Neural progenitor cell (in vitro differentiated cells): ENCODE data around the gene ADAMTS14. TPM values are rescaled to one million over a fixed set of nuclear protein-coding genes. Genes with fewer than 3 reads are reported as not detected.

ENCODE experiments used
- DNase-seq: peaks from one replicate; pipeline ENCODE4 v3.0.0-alpha.2; 2016; ENCODE audit warnings: low spot score
- H2AFZ ChIP-seq: fragments of 200-600 bp; sonication (generic); replicated peaks from 2 replicates; pipeline ENCODE4 v1.6.1; 2016; ENCODE audit warnings: antibody characterized with exemption
- H3F3A ChIP-seq: fragments of 200-600 bp; sonication (generic); 2 replicates; pipeline ENCODE4 v1.6.1; 2016; ENCODE audit warnings: antibody characterized with exemption, low read depth
- H3K27ac ChIP-seq: fragments of 200-600 bp; sonication (generic); 2 replicates; pipeline ENCODE4 v1.5.1; 2016; ENCODE audit warnings: mild to moderate bottlenecking
- H3K27me3 ChIP-seq: fragments of 200-600 bp; sonication (generic); 2 replicates; pipeline ENCODE4 v1.6.1; 2016; ENCODE audit warnings: mild to moderate bottlenecking, moderate library complexity
- H3K36me3 ChIP-seq: fragments of 200-600 bp; sonication (generic); 2 replicates; pipeline ENCODE4 v1.5.1; 2016
- H3K4me1 ChIP-seq: fragments of 200-600 bp; sonication (generic); 2 replicates; pipeline ENCODE4 v1.6.1; 2016; ENCODE audit warnings: mixed run types
- H3K4me2 ChIP-seq: fragments of 200-600 bp; sonication (generic); 2 replicates; pipeline ENCODE4 v1.6.1; 2016
- H3K4me3 ChIP-seq: fragments of 200-600 bp; sonication (generic); 2 replicates; pipeline ENCODE4 v1.5.1; 2016
- H3K79me2 ChIP-seq: fragments of 200-600 bp; sonication (generic); 2 replicates; pipeline ENCODE4 v1.6.1; 2016; ENCODE audit warnings: low read depth
- H3K9ac ChIP-seq: fragments of 200-600 bp; sonication (generic); 2 replicates; pipeline ENCODE4 v1.6.1; 2016
- H3K9me3 ChIP-seq: fragments of 200-600 bp; sonication (generic); 2 replicates; pipeline ENCODE4 v1.5.1; 2016; ENCODE audit warnings: low read depth
- H4K20me1 ChIP-seq: fragments of 200-600 bp; sonication (generic); 2 replicates; pipeline ENCODE4 v1.6.1; 2016; ENCODE audit warnings: low read depth
- H3K27ac Mint-ChIP-seq: 3 replicates; pipeline ENCODE4 v1.8.0; 2021; ENCODE audit warnings: mixed read lengths
- H3K27me3 Mint-ChIP-seq: 2 replicates; pipeline ENCODE4 v1.8.0; 2022; ENCODE audit warnings: low read depth, mild to moderate bottlenecking, inconsistent platforms, moderate library complexity, mixed read lengths; ENCODE audit not compliant: insufficient read depth
- H3K36me3 Mint-ChIP-seq: 3 replicates; pipeline ENCODE4 v1.8.0; 2021; ENCODE audit warnings: mixed read lengths
- H3K4me1 Mint-ChIP-seq: 3 replicates; pipeline ENCODE4 v1.8.0; 2021; ENCODE audit warnings: mixed read lengths
- H3K4me3 Mint-ChIP-seq: 3 replicates; pipeline ENCODE4 v1.8.0; 2021; ENCODE audit warnings: mild to moderate bottlenecking, moderate library complexity, mixed read lengths
- H3K9me3 Mint-ChIP-seq: 3 replicates; pipeline ENCODE4 v1.8.0; 2020; ENCODE audit warnings: mixed read lengths
- EZH2 ChIP-seq: fragments of 200-600 bp; sonication (generic); IDR thresholded peaks from 2 replicates; pipeline ENCODE4 v1.6.1; 2017; ENCODE audit warnings: antibody characterized with exemption, mild to moderate bottlenecking, moderate library complexity
- EZH2phosphoT487 ChIP-seq: fragments of 200-600 bp; sonication (generic); IDR thresholded peaks from 2 replicates; pipeline ENCODE4 v1.6.1; 2017; ENCODE audit warnings: antibody characterized with exemption
- total RNA-seq: library from RNA; depleted of rRNA; stranded (reverse); fragments of >200 nt; gene quantifications from 2 replicates; pipeline ENCODE4 v1.2.3, GENCODE V29; 2015; ENCODE audit warnings: low replicate concordance
- TF ChIP-seq, protein P1 (sequence below): fragments of 200-600 bp; sonication (generic); IDR thresholded peaks from 2 replicates; pipeline ENCODE4 v1.5.1; 2017; ENCODE audit warnings: antibody characterized with exemption, mild to moderate bottlenecking

ADAMTS14 gene
- total RNA-seq, 1 donor from 2014 or later: not detected

DNA sequence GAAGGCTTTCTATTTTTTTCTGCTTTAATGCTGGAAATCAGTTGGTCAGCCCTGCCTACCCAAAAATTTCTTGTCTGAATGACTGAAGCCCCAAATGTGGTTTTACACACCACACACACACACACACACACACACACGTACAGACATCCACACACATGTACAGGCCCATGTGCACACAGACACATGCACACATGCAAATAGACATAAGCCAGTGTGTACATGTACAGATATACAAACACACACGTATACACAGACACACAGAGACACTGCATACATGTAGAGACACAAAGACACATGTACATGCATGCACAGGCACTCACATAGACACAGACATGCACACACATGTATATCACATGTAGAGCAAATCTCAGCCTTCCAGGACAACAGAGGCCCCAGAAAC lies 58.6 kb downstream of the ADAMTS14 start:
- no peaks in the 10 kb centered on the region for H3K79me2 ChIP-seq
- no peaks in the 10 kb centered on the region for H4K20me1 ChIP-seq
- H2AFZ ChIP-seq: no peak overlapping the region
- no peaks in the 10 kb centered on the region for H3K4me1 ChIP-seq
- H3F3A ChIP-seq: no peaks in the 10 kb centered on the region
- H3K9ac ChIP-seq: no peak overlapping the region
- no peaks in the 10 kb centered on the region for H3K36me3 ChIP-seq
- no peak for DNase-seq
- TF ChIP-seq, protein P1, sequence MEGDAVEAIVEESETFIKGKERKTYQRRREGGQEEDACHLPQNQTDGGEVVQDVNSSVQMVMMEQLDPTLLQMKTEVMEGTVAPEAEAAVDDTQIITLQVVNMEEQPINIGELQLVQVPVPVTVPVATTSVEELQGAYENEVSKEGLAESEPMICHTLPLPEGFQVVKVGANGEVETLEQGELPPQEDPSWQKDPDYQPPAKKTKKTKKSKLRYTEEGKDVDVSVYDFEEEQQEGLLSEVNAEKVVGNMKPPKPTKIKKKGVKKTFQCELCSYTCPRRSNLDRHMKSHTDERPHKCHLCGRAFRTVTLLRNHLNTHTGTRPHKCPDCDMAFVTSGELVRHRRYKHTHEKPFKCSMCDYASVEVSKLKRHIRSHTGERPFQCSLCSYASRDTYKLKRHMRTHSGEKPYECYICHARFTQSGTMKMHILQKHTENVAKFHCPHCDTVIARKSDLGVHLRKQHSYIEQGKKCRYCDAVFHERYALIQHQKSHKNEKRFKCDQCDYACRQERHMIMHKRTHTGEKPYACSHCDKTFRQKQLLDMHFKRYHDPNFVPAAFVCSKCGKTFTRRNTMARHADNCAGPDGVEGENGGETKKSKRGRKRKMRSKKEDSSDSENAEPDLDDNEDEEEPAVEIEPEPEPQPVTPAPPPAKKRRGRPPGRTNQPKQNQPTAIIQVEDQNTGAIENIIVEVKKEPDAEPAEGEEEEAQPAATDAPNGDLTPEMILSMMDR: no peak
- TF ChIP-seq EZH2phosphoT487 (no peak), EZH2 (no peak)
- H3K4me2 ChIP-seq: no peak overlapping the region
- H3K27ac Mint-ChIP-seq: no peak overlapping the region
- no peak overlapping the region for H3K27ac ChIP-seq
- H3K9me3 Mint-ChIP-seq: no peaks in the 10 kb centered on the region
- H3K36me3 Mint-ChIP-seq: no peaks in the 10 kb centered on the region
- no peaks in the 10 kb centered on the region for H3K9me3 ChIP-seq
- H3K4me3 Mint-ChIP-seq: no peak overlapping the region
- H3K4me3 ChIP-seq: no peak overlapping the region
- H3K4me1 Mint-ChIP-seq: peaks cover 5% of the 10 kb centered on the region
- no peaks in the 10 kb centered on the region for H3K27me3 ChIP-seq
- H3K27me3 Mint-ChIP-seq: peaks cover 2% of the 10 kb centered on the region

DNA sequence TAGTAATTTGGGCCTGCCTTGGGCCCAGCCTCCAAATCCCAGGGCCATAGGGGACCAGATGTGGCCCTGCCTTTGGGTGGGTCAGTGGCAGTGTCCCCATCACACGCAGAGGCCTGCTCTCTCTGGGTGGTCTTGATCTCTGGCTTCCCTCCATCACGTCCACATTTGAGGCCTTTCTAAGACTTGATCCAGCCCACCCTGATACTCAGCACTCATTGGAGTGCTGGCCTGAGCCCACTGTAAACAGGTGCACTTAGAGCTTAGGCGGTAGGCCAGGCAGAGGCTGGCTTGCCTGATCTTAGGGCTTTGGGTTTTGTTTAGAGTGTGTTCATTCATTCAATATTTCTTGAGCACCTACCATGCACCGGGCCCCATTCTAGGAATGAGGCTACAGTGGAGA lies 60.3 kb downstream of the ADAMTS14 start:
- Histone ChIP-seq H3K79me2 (no peaks in the 10 kb centered on the region), H3K27ac (no peak overlapping the region), H3K27me3 (no peaks in the 10 kb centered on the region), H3K9me3 (no peaks in the 10 kb centered on the region), H3K4me2 (no peak overlapping the region), H3K4me1 (peaks cover 5% of the 10 kb centered on the region), H3K4me3 (no peak overlapping the region), H3F3A (no peaks in the 10 kb centered on the region), H3K9ac (no peak overlapping the region), H4K20me1 (no peaks in the 10 kb centered on the region), H3K36me3 (no peaks in the 10 kb centered on the region), H2AFZ (no peak overlapping the region)
- H3K4me3 Mint-ChIP-seq: no peak overlapping the region
- peaks cover 2% of the 10 kb centered on the region for H3K27me3 Mint-ChIP-seq
- no peaks in the 10 kb centered on the region for H3K9me3 Mint-ChIP-seq
- no peak overlapping the region for H3K27ac Mint-ChIP-seq
- peaks cover 7% of the 10 kb centered on the region for H3K4me1 Mint-ChIP-seq
- no peak for DNase-seq
- H3K36me3 Mint-ChIP-seq: no peaks in the 10 kb centered on the region
- TF ChIP-seq, protein P1: no peak
- TF ChIP-seq EZH2 (no peak), EZH2phosphoT487 (no peak)

DNA sequence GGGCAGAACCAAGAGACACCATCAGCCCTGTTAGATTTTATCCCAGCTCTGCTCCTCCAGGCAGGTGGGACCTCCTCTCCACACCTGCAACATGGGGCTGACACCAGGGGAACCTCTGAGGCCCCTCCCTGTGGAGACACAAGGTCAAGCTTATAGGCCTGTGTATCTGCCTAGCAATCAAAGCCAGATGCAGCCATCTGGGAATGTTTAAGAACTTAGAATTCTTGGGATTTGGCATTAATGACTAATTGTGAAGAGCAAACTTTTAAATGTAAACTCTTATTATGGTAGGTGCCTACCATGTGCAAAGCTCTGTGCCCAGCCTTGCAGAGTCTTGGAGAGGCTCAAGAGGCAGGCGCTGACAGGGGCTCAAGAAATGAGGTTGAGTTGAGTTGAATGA lies 60.7 kb downstream of the ADAMTS14 start:
- Histone ChIP-seq H2AFZ (no peak overlapping the region), H3F3A (no peaks in the 10 kb centered on the region), H3K4me2 (no peak overlapping the region), H3K9ac (no peak overlapping the region), H3K4me3 (no peak overlapping the region), H4K20me1 (no peaks in the 10 kb centered on the region), H3K79me2 (no peaks in the 10 kb centered on the region), H3K27me3 (no peaks in the 10 kb centered on the region), H3K27ac (no peak overlapping the region), H3K4me1 (peaks cover 5% of the 10 kb centered on the region), H3K9me3 (no peaks in the 10 kb centered on the region), H3K36me3 (no peaks in the 10 kb centered on the region)
- no peak overlapping the region for H3K4me3 Mint-ChIP-seq
- no peaks in the 10 kb centered on the region for H3K36me3 Mint-ChIP-seq
- H3K4me1 Mint-ChIP-seq: peaks cover 9% of the 10 kb centered on the region
- H3K9me3 Mint-ChIP-seq: no peaks in the 10 kb centered on the region
- no peak overlapping the region for H3K27ac Mint-ChIP-seq
- TF ChIP-seq, protein P1: no peak
- no peak for TF ChIP-seq EZH2phosphoT487
- no peak for TF ChIP-seq EZH2
- no peak for DNase-seq
- H3K27me3 Mint-ChIP-seq: peaks cover 2% of the 10 kb centered on the region

DNA sequence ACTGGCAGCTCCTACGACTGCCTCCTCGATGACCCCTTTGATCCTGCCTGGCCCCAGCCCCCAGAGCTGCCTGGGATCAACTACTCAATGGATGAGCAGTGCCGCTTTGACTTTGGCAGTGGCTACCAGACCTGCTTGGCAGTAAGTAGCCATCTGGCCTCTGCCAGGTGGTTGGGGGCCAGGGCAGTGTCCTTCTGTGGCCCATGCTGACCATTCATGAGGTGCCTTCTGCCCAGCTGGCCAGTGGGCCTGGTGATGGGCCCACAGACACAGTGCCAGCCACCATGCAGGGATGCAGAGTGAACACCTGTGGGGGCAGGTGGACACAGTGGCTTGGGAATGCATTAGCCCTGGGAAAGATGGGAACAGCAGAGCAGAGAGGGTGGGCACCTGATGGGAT lies 62.9 kb downstream of the ADAMTS14 start:
- H3K4me1 ChIP-seq: peaks cover 5% of the 10 kb centered on the region
- H3K27ac ChIP-seq: no peak overlapping the region
- H4K20me1 ChIP-seq: no peaks in the 10 kb centered on the region
- H3K27me3 Mint-ChIP-seq: peaks cover 4% of the 10 kb centered on the region
- H3K4me2 ChIP-seq: no peak overlapping the region
- H3K9ac ChIP-seq: no peak overlapping the region
- no peaks in the 10 kb centered on the region for H3K36me3 Mint-ChIP-seq
- DNase-seq: no peak
- H2AFZ ChIP-seq: no peak overlapping the region
- no peaks in the 10 kb centered on the region for H3K9me3 ChIP-seq
- TF ChIP-seq, protein P1: no peak
- TF ChIP-seq EZH2 (no peak), EZH2phosphoT487 (no peak)
- H3F3A ChIP-seq: no peaks in the 10 kb centered on the region
- no peaks in the 10 kb centered on the region for H3K27me3 ChIP-seq
- H3K36me3 ChIP-seq: no peaks in the 10 kb centered on the region
- no peaks in the 10 kb centered on the region for H3K79me2 ChIP-seq
- H3K27ac Mint-ChIP-seq: peak overlapping the region; percentile 66
- H3K4me3 Mint-ChIP-seq: no peak overlapping the region
- H3K4me1 Mint-ChIP-seq: peaks cover 17% of the 10 kb centered on the region
- no peaks in the 10 kb centered on the region for H3K9me3 Mint-ChIP-seq
- H3K4me3 ChIP-seq: no peak overlapping the region
